GM23248 (cell line): ENCODE data around the gene SAP30BP. TPM values are rescaled to one million over a fixed set of nuclear protein-coding genes. Genes with fewer than 3 reads are reported as not detected.
A peak's percentile ranks its signal among the peaks of the same experiment; 100 is the strongest.

Source experiments
- DNase-seq: peaks from one replicate; pipeline ENCODE4 v3.0.0-alpha.2; 2015
- H2AFZ ChIP-seq: fragments of 200-600 bp; sonication (generic); 2 replicates; pipeline ENCODE4 v1.6.1; 2016; ENCODE audit warnings: antibody characterized with exemption
- H3F3A ChIP-seq: fragments of 200-600 bp; sonication (generic); 2 replicates; pipeline ENCODE4 v1.6.1; 2016; ENCODE audit warnings: mild to moderate bottlenecking, antibody characterized with exemption, mixed run types; ENCODE audit not compliant: insufficient read depth
- H3K27ac ChIP-seq: fragments of 200-600 bp; sonication (generic); 2 replicates; pipeline ENCODE4 v1.5.1; 2016; ENCODE audit warnings: mild to moderate bottlenecking
- H3K27me3 ChIP-seq: fragments of 200-600 bp; sonication (generic); replicated peaks from 2 replicates; pipeline ENCODE4 v1.6.1; 2016; ENCODE audit warnings: mild to moderate bottlenecking; ENCODE audit not compliant: insufficient read depth
- H3K36me3 ChIP-seq: fragments of 200-600 bp; sonication (generic); 2 replicates; pipeline ENCODE4 v1.6.1; 2016; ENCODE audit warnings: low read depth, mild to moderate bottlenecking
- H3K4me1 ChIP-seq: fragments of 200-600 bp; sonication (generic); 2 replicates; pipeline ENCODE4 v1.6.1; 2016; ENCODE audit warnings: mild to moderate bottlenecking; ENCODE audit not compliant: insufficient read depth
- H3K4me2 ChIP-seq: fragments of 200-600 bp; sonication (generic); one replicate; pipeline ENCODE4 v1.6.1; 2016; ENCODE audit warnings: mild to moderate bottlenecking; ENCODE audit not compliant: unreplicated experiment
- H3K4me3 ChIP-seq: fragments of 200-600 bp; sonication (generic); 2 replicates; pipeline ENCODE4 v1.5.1; 2016; ENCODE audit warnings: mild to moderate bottlenecking
- H3K79me2 ChIP-seq: fragments of 200-600 bp; sonication (generic); 2 replicates; pipeline ENCODE4 v1.6.1; 2016; ENCODE audit warnings: mild to moderate bottlenecking; ENCODE audit not compliant: insufficient read depth
- H3K9ac ChIP-seq: fragments of 200-600 bp; sonication (generic); 2 replicates; pipeline ENCODE4 v1.6.1; 2016; ENCODE audit warnings: mild to moderate bottlenecking
- H3K9me2 ChIP-seq: fragments of 200-600 bp; sonication (generic); 2 replicates; pipeline ENCODE4 v1.6.1; 2016; ENCODE audit warnings: mixed run types, mild to moderate bottlenecking, moderate library complexity; ENCODE audit not compliant: insufficient read depth
- H3K9me3 ChIP-seq: fragments of 200-600 bp; sonication (generic); one replicate; pipeline ENCODE4 v1.6.1; 2017; ENCODE audit warnings: low read depth
- H4K20me1 ChIP-seq: fragments of 200-600 bp; sonication (generic); 2 replicates; pipeline ENCODE4 v1.6.0; 2016; ENCODE audit not compliant: insufficient read depth
- EZH2 ChIP-seq: fragments of 200-600 bp; sonication (generic); IDR thresholded peaks from 2 replicates; pipeline ENCODE4 v1.6.1; 2018; ENCODE audit warnings: antibody characterized with exemption, mild to moderate bottlenecking; ENCODE audit not compliant: insufficient read depth, poor library complexity, severe bottlenecking
- EZH2phosphoT487 ChIP-seq: fragments of 200-600 bp; sonication (generic); IDR thresholded peaks from 2 replicates; pipeline ENCODE4 v1.6.1; 2018; ENCODE audit warnings: antibody characterized with exemption, moderate library complexity, mild to moderate bottlenecking, low read depth; ENCODE audit not compliant: insufficient read depth
- WGBS, 2 experiments: methylation state at CpG; one replicate each; pipeline ENCODE4 v1.1.6; 2015 to 2017; ENCODE audit warnings: low lambda C conversion rate in 2 of 2, low coverage in 1 of 2; ENCODE audit errors: missing lambda C conversion rate in 2 of 2; 5-methylcytosine and 5-hydroxymethylcytosine counted together
- in situ Hi-C: fragments of 300-500 bp; cut with MboI; formaldehyde crosslinking; loops from 2 replicates; pipeline ENCODE4 v1.15.0; 2020
- polyA plus RNA-seq: library from polyadenylated mRNA; unstranded; fragments of >200 nt; fragmentation: Nextera tagmentation; extraction: Ambion mirVana; gene quantifications from 2 replicates; pipeline ENCODE4 v1.2.1, GENCODE V29; 2016
- total RNA-seq: library from RNA; depleted of rRNA; stranded (reverse); fragments of >200 nt; shearing (Covaris generic); gene quantifications from 2 replicates; pipeline ENCODE4 v1.2.3, GENCODE V29; 2014

The SAP30BP gene
- total and polyA plus RNA-seq, 2 experiments from 2014 or later = 60.8 to 93.1 TPM

- Histone ChIP-seq H3K36me3 (peaks cover 36% of the 10 kb centered on the region), H3K9me2 (no peaks in the 10 kb centered on the region), H4K20me1 (no peaks in the 10 kb centered on the region), H3K4me3 (peak overlapping the region; percentile 91), H3K4me1 (peaks cover 12% of the 10 kb centered on the region; the same call in 1 of the 2 replicates), H3K9ac (peak overlapping the region; percentile 97), H3K27ac (0 out of 2 replicates have a peak overlapping the region, but pooled peaks have one; percentile 82), H3K27me3 (no peaks in the 10 kb centered on the region), H3K4me2 (peak overlapping the region; percentile 97), H3F3A (peaks cover 8% of the 10 kb centered on the region; the same call in 1 of the 2 replicates), H3K9me3 (no peaks in the 10 kb centered on the region), H3K79me2 (peaks cover 87% of the 10 kb centered on the region), H2AFZ (no peak overlapping the region)
- peak; percentile 38 for DNase-seq
- no peak for TF ChIP-seq EZH2
- TF ChIP-seq EZH2phosphoT487 = no peak
- in situ Hi-C loops = no loop called here
- 64 to 65% methylated on average over 4 of the region's 4 CpGs for WGBS, 2 experiments
Observed at GRCh38 chr17:75668489-75668888, 1.4 kb downstream of the SAP30BP start.

GRCh38 chr17:75670868-75671267, 3.7 kb downstream of the SAP30BP start:
- no peak for DNase-seq
- TF ChIP-seq EZH2 (no peak), EZH2phosphoT487 (no peak)
- Histone ChIP-seq H2AFZ (no peak overlapping the region), H3K27ac (no peak overlapping the region), H3K79me2 (peaks cover 87% of the 10 kb centered on the region), H4K20me1 (no peaks in the 10 kb centered on the region), H3K9me2 (no peaks in the 10 kb centered on the region), H3K9me3 (no peaks in the 10 kb centered on the region), H3K4me2 (no peak overlapping the region), H3K27me3 (no peaks in the 10 kb centered on the region), H3K9ac (0 out of 2 replicates have a peak overlapping the region, but pooled peaks have one; percentile 6), H3K4me1 (peaks cover 14% of the 10 kb centered on the region), H3F3A (peaks cover 20% of the 10 kb centered on the region; the same call in 1 of the 2 replicates), H3K4me3 (no peak overlapping the region), H3K36me3 (peaks cover 41% of the 10 kb centered on the region)
- WGBS, 2 experiments = 80 to 86% methylated on average over 5 of the region's 5 CpGs
- in situ Hi-C loops = loop anchor here (5.0 kb wide), 1 partner anchor 76 kb away; no protein-coding TSS in a partner anchor

GRCh38 chr17:75672011-75672410, 4.9 kb downstream of the SAP30BP start:
- whole genome bisulfite sequencing, 2 experiments = 88 to 95% methylated on average over 5 of the region's 5 CpGs

GRCh38 chr17:75673487-75673886, 6.3 kb downstream of the SAP30BP start:
- no peaks in the 10 kb centered on the region for H3K9me2 ChIP-seq
- peaks cover 48% of the 10 kb centered on the region for H3K36me3 ChIP-seq
- H4K20me1 ChIP-seq = no peaks in the 10 kb centered on the region
- 53 to 61% methylated on average over 4 of the region's 4 CpGs for WGBS, 2 experiments
- H3K4me1 ChIP-seq = peaks cover 4% of the 10 kb centered on the region
- H3K79me2 ChIP-seq = peaks cover 87% of the 10 kb centered on the region
- no peak overlapping the region for H3K27ac ChIP-seq
- TF ChIP-seq EZH2phosphoT487 (no peak), EZH2 (no peak)
- no peak for DNase-seq
- no peak overlapping the region for H3K9ac ChIP-seq
- no peaks in the 10 kb centered on the region for H3K9me3 ChIP-seq
- no peak overlapping the region for H2AFZ ChIP-seq
- in situ Hi-C loops = loop anchor here (5.0 kb wide), 1 partner anchor 74 kb away; no protein-coding TSS in a partner anchor
- H3K4me3 ChIP-seq = no peak overlapping the region
- no peak overlapping the region for H3K4me2 ChIP-seq
- no peaks in the 10 kb centered on the region for H3K27me3 ChIP-seq
- H3F3A ChIP-seq = peaks cover 24% of the 10 kb centered on the region; the same call in 1 of the 2 replicates

More at GRCh38 chr17:75672011-75672410, 4.9 kb downstream of the SAP30BP start:
- H3K27me3 ChIP-seq = no peaks in the 10 kb centered on the region
- in situ Hi-C loops = loop anchor here (5.0 kb wide), 1 partner anchor 75 kb away; no protein-coding TSS in a partner anchor
- no peaks in the 10 kb centered on the region for H3K9me3 ChIP-seq
- H3K4me1 ChIP-seq = peaks cover 9% of the 10 kb centered on the region
- H4K20me1 ChIP-seq = no peaks in the 10 kb centered on the region
- no peak overlapping the region for H3K4me3 ChIP-seq
- no peaks in the 10 kb centered on the region for H3K9me2 ChIP-seq
- peaks cover 87% of the 10 kb centered on the region for H3K79me2 ChIP-seq
- no peak overlapping the region for H3K4me2 ChIP-seq
- no peak for DNase-seq
- TF ChIP-seq EZH2phosphoT487 (no peak), EZH2 (no peak)
- H3K9ac ChIP-seq = no peak overlapping the region
- H3K36me3 ChIP-seq = peaks cover 48% of the 10 kb centered on the region
- peaks cover 24% of the 10 kb centered on the region; the same call in 1 of the 2 replicates for H3F3A ChIP-seq
- H3K27ac ChIP-seq = no peak overlapping the region
- H2AFZ ChIP-seq = no peak overlapping the region

GRCh38 chr17:75676461-75676860, 9.3 kb downstream of the SAP30BP start:
- Histone ChIP-seq H4K20me1 (no peaks in the 10 kb centered on the region), H3K4me1 (peaks cover 26% of the 10 kb centered on the region), H3K9ac (no peak overlapping the region), H3K4me3 (no peak overlapping the region), H3K27ac (no peak overlapping the region), H3F3A (peaks cover 48% of the 10 kb centered on the region), H3K9me3 (no peaks in the 10 kb centered on the region), H3K27me3 (no peaks in the 10 kb centered on the region), H3K4me2 (no peak overlapping the region), H3K9me2 (no peaks in the 10 kb centered on the region), H3K36me3 (peaks cover 22% of the 10 kb centered on the region), H2AFZ (no peak overlapping the region), H3K79me2 (peaks cover 71% of the 10 kb centered on the region)
- 75 to 77% methylated on average over 3 of the region's 3 CpGs for WGBS, 2 experiments
- TF ChIP-seq EZH2 (no peak), EZH2phosphoT487 (no peak)
- DNase-seq = no peak
- in situ Hi-C loops = no loop called here
